Heart left ventricle (tissue), 16 donors: ENCODE results near the gene NCAPG2. TPM values are rescaled to one million over a fixed set of nuclear protein-coding genes. Genes with fewer than 3 reads are reported as not detected.
A peak's percentile ranks its signal among the peaks of the same experiment; 100 is the strongest.

ENCODE experiments used
- ATAC-seq, 4 donors: fragments of 200-7000 bp; cut with Tn5 transposase; one replicate each; pipeline ENCODE4 v1.9.1; 2020 to 2022; ENCODE audit warnings: moderate library complexity in 4 of 4, mild to moderate bottlenecking in 3 of 4, moderate number of reproducible peaks in 1 of 4
- DNase-seq, 5 donors: peaks; one replicate each; pipeline ENCODE4 v3.0.0-alpha.2; 2020
- H3K27ac ChIP-seq, 12 donors: fragments of 200-600 bp; sonication (generic) in 4 of 12; one replicate each; pipeline versions ENCODE4 v1.5.0 to v1.8.0; 2016 to 2022; ENCODE audit warnings: mild to moderate bottlenecking in 2 of 12
- H3K27me3 ChIP-seq, 9 donors: fragments of 200-600 bp; sonication (generic) in 2 of 9; one replicate each; pipeline versions ENCODE4 v1.5.1 to v1.8.0; 2016 to 2022; ENCODE audit warnings: mild to moderate bottlenecking in 3 of 9
- H3K36me3 ChIP-seq, 9 donors: fragments of 200-600 bp; sonication (generic) in 2 of 9; one replicate each; pipeline versions ENCODE4 v1.5.0 to v1.8.0; 2018 to 2022; ENCODE audit warnings: mild to moderate bottlenecking in 2 of 9
- H3K4me1 ChIP-seq, 12 donors: fragments of 200-600 bp; sonication (generic) in 4 of 12; one replicate each; pipeline versions ENCODE4 v1.5.0 to v1.8.0; 2016 to 2022; ENCODE audit warnings: mild to moderate bottlenecking in 3 of 12
- H3K4me3 ChIP-seq, 12 donors: fragments of 200-600 bp; sonication (generic) in 4 of 12; one replicate each; pipeline versions ENCODE4 v1.5.0 to v1.8.0; 2017 to 2022; ENCODE audit warnings: mild to moderate bottlenecking in 9 of 12, moderate library complexity in 4 of 12
- H3K9me3 ChIP-seq, 12 donors: fragments of 200-600 bp; sonication (generic) in 4 of 12; one replicate each; pipeline versions ENCODE4 v1.5.0 to v1.8.0; 2016 to 2022; ENCODE audit warnings: mild to moderate bottlenecking in 1 of 12
- POLR2A ChIP-seq, 2 donors: fragments of 450-650 bp; IDR thresholded peaks; one replicate each; pipeline ENCODE4 v1.6.1; 2017; ENCODE audit warnings: antibody characterized with exemption in 2 of 2, mild to moderate bottlenecking in 2 of 2, moderate library complexity in 2 of 2
- WGBS, 4 donors: extraction: QIAGEN DNeasy Blood & Tissue Kit in 2 of 4; methylation state at CpG; one replicate each; pipeline versions ENCODE4 v1.1.5 to v1.1.7; 2013 to 2018; 5-methylcytosine and 5-hydroxymethylcytosine counted together
- intact Hi-C, 10 donors: fragments of 100-400 bp; cut with DNase I; formaldehyde crosslinking; loops; one replicate each; pipeline versions ENCODE4 v1.11.1 to v1.14.2; 2022
- polyA plus RNA-seq, 2 donors: library from polyadenylated mRNA; stranded (reverse); fragments of 200-250 nt; gene quantifications; one replicate each; pipeline ENCODE4 v1.2.3, GENCODE V29; 2013
- total RNA-seq, 9 donors: library from RNA; depleted of rRNA in 2 of 9; stranded (reverse); fragments of >200 nt in 2 of 9; fragmentation: NEBNext Ultra II Directional in 3 of 9; extraction: Animal tissue kit (Norgen Biotek cat#: 25700) in 3 of 9; gene quantifications; one replicate each; pipeline versions ENCODE4 v1.1.0 to v1.2.4, GENCODE V29; 2016 to 2023
- TF ChIP-seq, protein P1 (sequence below), 12 donors: fragments of 200-600 bp; sonication (generic) in 4 of 12; IDR thresholded peaks; one replicate each; pipeline versions ENCODE4 v1.5.0 to v1.8.0; 2018 to 2022; ENCODE audit warnings: antibody characterized with exemption in 12 of 12, mild to moderate bottlenecking in 5 of 12
- donor health status: ischemic (EF 13 %, LVEDD 7.1; RV severe dilation, severe dysfunction).
- donor health status: healthy with polysubstance abuse.
- donor health status: DM: no; HTN: yes; CAD: no.
- donor health status: DM: no; HTN: no; CAD: no.
- donor health status: ischemic (EF 25% LVEDD 6.9; RV normal size, moderate dysfunction).
- donor health status: ischemic (EF 25% LVEDD 5.7; RV mildly dilated, moderate dysfunction).
- donor health status: healthy.
- donor health status: DM: yes; HTN: yes; CAD: no.
- donor health status: ischemic (EF 35%, LVEDD 5.7; RV mildly dilated, moderate dysfunction).
- donor health status: nonischemic (EF 11% LVEDD 7.7; RV severe dilation, severe dysfunction).
- donor health status: DM: yes; HTN: yes; CAD: no.
- donor health status: PGD.
- donor health status: ischemic (EF 29% LVEDD 5.4; RV normal size, mild dysfunction).
- donor health status: nonischemic (EF 23%, LVEDD 6.1; RV moderate dilation, normal function).

NCAPG2 gene
- total and polyA plus RNA-seq, 11 donors = 1.1 to 12.5 (median 4.1) TPM

DNA sequence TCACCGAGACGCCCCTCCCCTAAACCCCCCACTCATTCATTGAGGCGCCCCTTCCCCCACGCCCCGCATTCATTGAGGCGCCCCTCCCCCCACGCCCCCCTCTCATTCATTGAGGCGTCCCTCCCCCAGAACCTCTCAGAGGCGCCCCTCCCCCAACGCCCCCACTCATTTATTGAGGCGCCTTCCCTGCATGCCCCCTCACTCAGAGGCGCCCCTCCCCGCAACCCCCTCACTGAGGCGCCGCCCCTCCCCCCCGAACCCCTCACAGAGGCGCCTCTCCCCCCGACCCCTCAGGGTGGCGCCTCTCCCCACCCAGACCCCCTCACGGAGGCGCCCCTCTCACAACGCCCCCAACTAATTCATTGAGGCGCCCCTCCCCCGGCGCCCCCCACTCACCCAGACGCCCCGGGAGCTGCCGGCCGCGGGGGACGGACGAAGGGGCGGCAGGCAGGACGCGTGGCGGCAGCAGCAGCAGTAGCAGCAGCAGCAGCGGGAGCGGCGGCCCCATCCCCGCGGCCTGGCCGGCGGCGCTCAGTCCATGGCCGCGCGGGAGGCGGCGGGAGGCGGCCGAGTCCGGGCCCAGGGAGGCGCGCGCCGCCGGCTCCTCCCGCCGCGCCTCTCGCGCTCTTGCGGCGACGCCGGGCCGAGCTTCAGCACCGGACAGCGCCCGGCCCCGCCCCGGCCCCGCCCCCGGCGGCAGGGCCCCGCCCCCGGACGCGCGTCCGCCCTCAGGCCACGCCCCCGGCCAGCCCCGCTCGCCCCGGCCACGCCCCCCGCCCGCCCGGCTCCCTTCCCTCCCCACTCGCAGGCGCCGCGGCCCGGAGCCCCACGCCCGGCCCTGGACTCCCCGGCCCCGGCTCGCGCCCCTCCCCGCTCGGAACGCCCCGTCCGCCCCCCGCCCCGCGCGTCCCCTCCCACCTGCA, 117.2 kb downstream of the NCAPG2 start, which contains the start of gene PTPRN2:
Gene PTPRN2 (minus strand): TSS at position 662 of the 923 bp plus-strand sequence.
- TF ChIP-seq POLR2A (IDR thresholded peaks at IDR 0.05) = no peak
- TF ChIP-seq, protein P1, sequence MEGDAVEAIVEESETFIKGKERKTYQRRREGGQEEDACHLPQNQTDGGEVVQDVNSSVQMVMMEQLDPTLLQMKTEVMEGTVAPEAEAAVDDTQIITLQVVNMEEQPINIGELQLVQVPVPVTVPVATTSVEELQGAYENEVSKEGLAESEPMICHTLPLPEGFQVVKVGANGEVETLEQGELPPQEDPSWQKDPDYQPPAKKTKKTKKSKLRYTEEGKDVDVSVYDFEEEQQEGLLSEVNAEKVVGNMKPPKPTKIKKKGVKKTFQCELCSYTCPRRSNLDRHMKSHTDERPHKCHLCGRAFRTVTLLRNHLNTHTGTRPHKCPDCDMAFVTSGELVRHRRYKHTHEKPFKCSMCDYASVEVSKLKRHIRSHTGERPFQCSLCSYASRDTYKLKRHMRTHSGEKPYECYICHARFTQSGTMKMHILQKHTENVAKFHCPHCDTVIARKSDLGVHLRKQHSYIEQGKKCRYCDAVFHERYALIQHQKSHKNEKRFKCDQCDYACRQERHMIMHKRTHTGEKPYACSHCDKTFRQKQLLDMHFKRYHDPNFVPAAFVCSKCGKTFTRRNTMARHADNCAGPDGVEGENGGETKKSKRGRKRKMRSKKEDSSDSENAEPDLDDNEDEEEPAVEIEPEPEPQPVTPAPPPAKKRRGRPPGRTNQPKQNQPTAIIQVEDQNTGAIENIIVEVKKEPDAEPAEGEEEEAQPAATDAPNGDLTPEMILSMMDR (IDR thresholded peaks at IDR 0.05) = no peak
- intact Hi-C loops = no loop called here
- H3K27ac ChIP-seq = no peak within 1 kb of the TSS

DNA sequence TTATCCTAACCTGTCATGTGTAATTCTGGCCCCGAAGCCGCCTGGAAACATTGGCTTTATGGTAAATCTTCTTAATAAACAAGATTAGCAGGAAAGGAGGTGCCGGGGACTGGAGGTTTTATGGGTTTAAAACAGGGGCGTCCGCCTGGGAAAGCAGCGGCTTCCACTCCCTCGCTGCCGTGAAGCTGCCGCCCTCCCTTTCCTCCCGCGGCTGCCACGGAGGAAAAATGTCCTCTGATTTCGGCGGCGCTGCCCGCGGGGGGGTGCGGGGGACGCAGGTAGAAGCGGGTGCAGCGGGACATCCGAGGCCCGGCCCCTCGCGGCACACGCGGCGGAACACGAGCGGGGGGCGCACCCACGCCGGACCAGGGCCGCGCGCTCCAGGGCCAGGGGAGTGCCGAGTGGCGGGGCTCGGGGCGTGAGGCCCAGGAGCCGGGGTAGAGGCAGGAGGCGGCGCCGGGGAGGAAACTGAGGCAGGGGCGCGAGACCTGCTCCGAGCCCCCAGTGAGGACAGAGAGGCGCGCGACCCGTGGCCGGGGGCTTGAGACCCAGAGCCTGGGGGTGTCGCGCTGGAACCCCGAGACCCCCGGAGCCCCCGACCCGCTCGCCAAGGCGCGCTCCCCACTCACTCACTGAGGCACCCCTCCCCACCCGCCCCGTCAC, 118.0 kb downstream of the NCAPG2 start:
- intact Hi-C loops = no loop called here

More for the DNA sequence above, 117.2 kb downstream of the NCAPG2 start, which contains the start of gene PTPRN2:
- H3K4me3 ChIP-seq = peak within 1 kb of the TSS in 10 of 12 donors; percentile 7 to 56 (median 44)
- H3K4me1 ChIP-seq = peaks cover 7 to 28% (median 13%) of the 10 kb centered on the region in 12 donors
- H3K9me3 ChIP-seq = peaks cover 0 to under 1% (median 0%) of the 10 kb centered on the region in 12 donors
- ATAC-seq = peak; percentile 45 to 96 (median 88)
- H3K36me3 ChIP-seq = no peaks in the 10 kb centered on the region
- DNase-seq = peak; percentile 53 to 79 (median 61)
- peaks cover 18 to 52% (median 40%) of the 10 kb centered on the region in 9 donors for H3K27me3 ChIP-seq
- WGBS, 4 donors = 0 to 6% (median 2%) methylated on average over 4 to 102 of the region's 110 CpGs

DNA sequence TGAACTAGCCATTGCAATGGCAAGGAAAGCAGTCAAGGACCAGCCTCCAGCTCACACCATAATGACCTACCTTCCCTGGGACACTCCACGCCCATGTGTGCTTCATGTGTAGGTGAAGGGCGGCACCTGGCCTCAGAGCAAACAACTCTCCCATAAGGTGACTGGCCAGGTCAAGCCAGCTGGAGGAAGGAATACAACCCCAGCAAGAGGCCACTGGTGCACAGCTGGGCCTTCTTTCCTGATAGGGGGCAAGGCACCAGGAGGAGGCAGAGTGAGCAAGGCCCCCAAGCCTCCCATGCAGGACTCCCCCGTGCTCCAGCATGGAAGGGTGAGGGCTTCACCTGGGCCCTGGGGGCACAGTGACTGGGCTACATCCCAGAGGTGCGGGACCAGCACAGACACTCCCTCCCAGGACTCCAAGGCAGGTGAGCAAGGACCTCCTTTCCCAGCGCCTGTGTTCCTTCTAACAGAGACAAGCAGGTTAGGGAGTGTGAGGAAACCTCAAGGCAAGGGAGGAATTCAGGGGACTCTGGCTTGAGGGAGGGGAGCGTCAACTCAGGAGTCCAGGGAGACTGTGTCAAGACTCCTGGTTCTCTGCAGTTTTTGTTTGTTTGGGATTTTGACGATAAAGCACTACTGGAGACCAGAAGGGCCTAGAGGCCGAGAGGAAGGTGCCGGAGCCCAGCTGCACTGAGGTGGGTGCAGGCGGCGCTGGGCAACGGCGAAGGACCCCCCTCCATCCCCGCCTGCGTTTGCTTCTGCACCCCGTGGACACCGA, 118.7 kb downstream of the NCAPG2 start:
- peak overlapping the region in 4 of 12 donors; percentile 23 to 56 (median 36) for H3K4me3 ChIP-seq
- DNase-seq = no peak
- peaks cover 7 to 28% (median 13%) of the 10 kb centered on the region in 12 donors for H3K4me1 ChIP-seq
- no peak overlapping the region for H3K27ac ChIP-seq
- no peak for ATAC-seq
- peaks cover 0 to 2% (median 0%) of the 10 kb centered on the region in 12 donors for H3K9me3 ChIP-seq
- H3K36me3 ChIP-seq = no peaks in the 10 kb centered on the region
- intact Hi-C loops = no loop called here
- TF ChIP-seq, protein P1 (IDR thresholded peaks at IDR 0.05) = no peak
- TF ChIP-seq POLR2A (IDR thresholded peaks at IDR 0.05) = no peak
- 32 to 45% (median 44%) methylated on average over 15 to 17 of the region's 17 CpGs for WGBS, 4 donors
- peaks cover 18 to 63% (median 48%) of the 10 kb centered on the region in 9 donors for H3K27me3 ChIP-seq

More for the DNA sequence above, 118.0 kb downstream of the NCAPG2 start:
- H3K9me3 ChIP-seq = no peaks in the 10 kb centered on the region
- ATAC-seq = no peak
- TF ChIP-seq, protein P1 (IDR thresholded peaks at IDR 0.05) = no peak
- TF ChIP-seq POLR2A (IDR thresholded peaks at IDR 0.05) = no peak
- DNase-seq = no peak
- H3K4me1 ChIP-seq = peaks cover 7 to 28% (median 13%) of the 10 kb centered on the region in 12 donors
- no peak overlapping the region for H3K27ac ChIP-seq
- H3K36me3 ChIP-seq = no peaks in the 10 kb centered on the region
- H3K27me3 ChIP-seq = peaks cover 18 to 60% (median 46%) of the 10 kb centered on the region in 9 donors
- peak overlapping the region in 9 of 12 donors; percentile 3 to 56 (median 26) for H3K4me3 ChIP-seq
- 4 to 10% (median 6%) methylated on average over 30 to 63 of the region's 63 CpGs for WGBS, 4 donors
